Measurements from ENCODE around the gene ELL3.

ELL3 gene

DNA sequence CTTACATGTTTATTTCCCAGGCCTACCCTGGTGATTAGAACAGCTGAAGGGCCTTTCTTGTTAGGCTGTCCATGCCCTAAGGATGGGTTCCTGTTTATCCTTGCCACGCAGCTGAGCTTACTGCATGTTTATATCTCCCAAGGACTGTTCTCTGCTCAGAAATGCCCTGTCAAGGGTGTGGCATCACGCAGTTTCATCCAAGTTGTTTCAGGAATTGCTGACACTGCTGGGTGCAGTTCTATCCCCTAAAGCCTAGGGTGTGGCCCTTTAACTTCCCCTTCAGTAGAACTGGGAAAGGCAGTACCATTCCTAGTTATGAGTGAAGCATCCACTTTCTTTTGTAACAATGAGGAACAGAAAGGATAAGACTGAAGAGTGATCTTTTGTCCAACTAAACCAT lies 5.0 kb downstream of the ELL3 start:
- Histone ChIP-seq H2AFZ (ENCODE audit: low read depth, low read length) (no peak overlapping the region), H3K4me2 (ENCODE audit: low read length, poor library complexity, severe bottlenecking) (no peak overlapping the region), H3K4me3 (ENCODE audit: insufficient read depth in 1 of 2, low read depth in 1 of 2, low read length in 2 of 2) (no peak overlapping the region), H2BK5ac (ENCODE audit: low read depth, low read length, poor library complexity, severe bottlenecking) (no peak overlapping the region), H2BK120ac (ENCODE audit: low read depth, low read length) (no peak overlapping the region), H2AK5ac (ENCODE audit: low read length, severe bottlenecking) (no peak overlapping the region), H3K4me1 (ENCODE audit: control insufficient read depth, insufficient read depth, low read depth, low read length) (peaks cover 10% of the 10 kb centered on the region), H3K23ac (ENCODE audit: low read length in 2 of 2) (no peak overlapping the region), H3K9me3 (ENCODE audit: control insufficient read depth, low read length) (no peaks in the 10 kb centered on the region), H3K27ac (ENCODE audit: low read length, poor library complexity, severe bottlenecking) (no peak overlapping the region), H3K79me1 (replicated peaks; ENCODE audit: low read length, poor library complexity, severe bottlenecking) (peaks cover 6% of the 10 kb centered on the region), H2BK12ac (ENCODE audit: low read length in 2 of 2) (no peak overlapping the region), H3K18ac (ENCODE audit: low read depth in 1 of 2, low read length in 2 of 2) (no peak overlapping the region), H3K27me3 (ENCODE audit: control insufficient read depth in 1 of 2, insufficient read depth in 1 of 2, low read length in 2 of 2) (no peaks in the 10 kb centered on the region), H2BK15ac (ENCODE audit: low read depth, poor library complexity, severe bottlenecking) (no peak overlapping the region), H3K9ac (ENCODE audit: low read length) (peak overlapping the region; percentile 39), H3K14ac (ENCODE audit: low read length in 2 of 2) (no peak overlapping the region), H3K4ac (ENCODE audit: low read depth in 1 of 2, low read length in 2 of 2) (no peak overlapping the region), H3K36me3 (ENCODE audit: control insufficient read depth in 1 of 2, insufficient read depth in 2 of 2, low read depth in 1 of 2, low read length in 2 of 2) (peaks cover 35 to 76% of the 10 kb centered on the region in 2 experiments), H4K8ac (ENCODE audit: low read length) (no peak overlapping the region), H4K91ac (ENCODE audit: low read length) (no peak overlapping the region)
- 82% methylated on average over 2 of the region's 2 CpGs for WGBS
- peak; percentile 28 for DNase-seq

DNA sequence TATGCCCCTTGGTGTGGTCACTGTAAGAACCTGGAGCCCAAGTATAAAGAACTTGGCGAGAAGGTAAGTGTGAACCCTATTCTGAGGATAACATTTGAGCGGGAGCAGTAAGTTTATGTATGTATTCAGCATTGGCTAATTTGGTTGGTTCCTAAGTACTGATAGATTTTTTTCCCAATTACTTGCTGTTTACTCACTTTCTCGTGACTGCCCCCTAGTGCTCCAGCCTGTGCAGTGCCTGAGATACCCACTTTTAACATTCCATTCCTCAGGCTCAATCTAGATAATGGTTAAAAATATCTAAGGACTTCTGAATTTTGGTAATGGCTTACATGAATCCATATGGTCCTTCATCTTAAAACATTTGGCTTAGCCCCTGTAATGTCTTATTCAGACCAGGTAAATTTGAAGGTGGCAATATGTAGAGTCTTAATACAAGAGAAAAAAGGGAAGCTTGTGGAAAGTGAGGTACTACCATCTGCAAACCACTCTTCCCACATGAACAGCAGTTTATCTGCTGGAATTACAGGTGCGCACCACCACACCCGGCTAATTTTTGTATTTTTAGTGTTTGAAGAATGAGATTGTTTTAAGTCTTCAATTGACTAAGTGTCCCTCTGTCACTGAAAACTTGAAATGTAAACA lies 7.1 kb downstream of the ELL3 start:
- no peak overlapping the region for H3K27ac ChIP-seq (ENCODE audit: low read length, poor library complexity, severe bottlenecking)
- no peak overlapping the region for H3K4me3 ChIP-seq (ENCODE audit: insufficient read depth in 1 of 2, low read depth in 1 of 2, low read length in 2 of 2)
- no peaks in the 10 kb centered on the region for H3K27me3 ChIP-seq (ENCODE audit: control insufficient read depth in 1 of 2, insufficient read depth in 1 of 2, low read length in 2 of 2)
- no peak overlapping the region for H4K91ac ChIP-seq (ENCODE audit: low read length)
- H2BK15ac ChIP-seq (ENCODE audit: low read depth, poor library complexity, severe bottlenecking) = no peak overlapping the region
- 41% methylated on average over 3 of the region's 5 CpGs for WGBS
- H2BK12ac ChIP-seq (ENCODE audit: low read length in 2 of 2) = no peak overlapping the region
- no peaks in the 10 kb centered on the region for H3K4me1 ChIP-seq (ENCODE audit: control insufficient read depth, insufficient read depth, low read depth, low read length)
- H3K9ac ChIP-seq (ENCODE audit: low read length) = peak overlapping the region; percentile 3
- no peak overlapping the region for H3K23ac ChIP-seq (ENCODE audit: low read length in 2 of 2)
- H2AFZ ChIP-seq (ENCODE audit: low read depth, low read length) = no peak overlapping the region
- no peak overlapping the region for H3K4me2 ChIP-seq (ENCODE audit: low read length, poor library complexity, severe bottlenecking)
- peaks cover 6% of the 10 kb centered on the region for H3K79me1 ChIP-seq (replicated peaks; ENCODE audit: low read length, poor library complexity, severe bottlenecking)
- no peak overlapping the region for H2BK120ac ChIP-seq (ENCODE audit: low read depth, low read length)
- H3K14ac ChIP-seq (ENCODE audit: low read length in 2 of 2) = no peak overlapping the region
- H3K4ac ChIP-seq (ENCODE audit: low read depth in 1 of 2, low read length in 2 of 2) = no peak overlapping the region
- no peak overlapping the region for H2AK5ac ChIP-seq (ENCODE audit: low read length, severe bottlenecking)
- peaks cover 35 to 97% of the 10 kb centered on the region in 2 experiments for H3K36me3 ChIP-seq (ENCODE audit: control insufficient read depth in 1 of 2, insufficient read depth in 2 of 2, low read depth in 1 of 2, low read length in 2 of 2)
- no peak overlapping the region for H4K8ac ChIP-seq (ENCODE audit: low read length)
- H3K18ac ChIP-seq (ENCODE audit: low read depth in 1 of 2, low read length in 2 of 2) = no peak overlapping the region
- peak; percentile 68 for DNase-seq
- H2BK5ac ChIP-seq (ENCODE audit: low read depth, low read length, poor library complexity, severe bottlenecking) = no peak overlapping the region
- H3K9me3 ChIP-seq (ENCODE audit: control insufficient read depth, low read length) = no peaks in the 10 kb centered on the region

DNA sequence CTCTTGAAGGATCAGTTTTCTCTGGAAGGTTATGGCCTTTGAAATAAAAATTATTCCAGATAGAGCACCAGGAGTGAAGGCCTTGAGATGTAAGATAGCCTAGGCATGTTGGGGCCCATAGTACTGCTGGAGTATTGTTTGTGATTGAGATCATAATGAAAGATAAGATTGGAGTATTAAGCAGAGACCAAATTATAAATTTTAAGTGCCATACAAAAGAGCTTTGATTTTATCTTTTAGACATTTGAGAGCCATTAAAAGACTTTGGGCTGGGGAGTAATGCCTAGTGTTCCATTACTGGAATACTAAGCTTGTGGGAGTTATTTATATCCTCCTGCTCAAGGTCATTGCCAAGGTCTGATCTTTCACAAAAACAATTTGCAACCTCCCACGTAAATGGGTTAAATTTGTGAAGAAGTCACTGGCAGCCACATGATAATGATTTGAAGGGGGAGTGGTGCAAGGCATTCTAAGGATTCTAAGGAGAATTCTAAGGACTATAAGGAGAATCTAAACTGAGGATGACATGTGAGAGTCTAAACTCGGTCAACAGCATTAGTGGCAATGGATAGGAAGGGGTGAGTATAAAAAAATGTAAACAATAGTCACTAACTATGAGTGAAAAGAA lies 12.8 kb downstream of the ELL3 start:
- no peak overlapping the region for H2BK120ac ChIP-seq (ENCODE audit: low read depth, low read length)
- H3K79me1 ChIP-seq (replicated peaks; ENCODE audit: low read length, poor library complexity, severe bottlenecking) = peaks cover 6% of the 10 kb centered on the region
- H3K9ac ChIP-seq (ENCODE audit: low read length) = no peak overlapping the region
- no peak overlapping the region for H3K4ac ChIP-seq (ENCODE audit: low read depth in 1 of 2, low read length in 2 of 2)
- no peak overlapping the region for H3K27ac ChIP-seq (ENCODE audit: low read length, poor library complexity, severe bottlenecking)
- no peak overlapping the region for H2BK12ac ChIP-seq (ENCODE audit: low read length in 2 of 2)
- no peak overlapping the region for H4K91ac ChIP-seq (ENCODE audit: low read length)
- H3K14ac ChIP-seq (ENCODE audit: low read length in 2 of 2) = no peak overlapping the region
- H4K8ac ChIP-seq (ENCODE audit: low read length) = no peak overlapping the region
- H3K18ac ChIP-seq (ENCODE audit: low read depth in 1 of 2, low read length in 2 of 2) = no peak overlapping the region
- peaks cover 30 to 90% of the 10 kb centered on the region in 2 experiments for H3K36me3 ChIP-seq (ENCODE audit: control insufficient read depth in 1 of 2, insufficient read depth in 2 of 2, low read depth in 1 of 2, low read length in 2 of 2)
- no peak overlapping the region for H3K23ac ChIP-seq (ENCODE audit: low read length in 2 of 2)
- H2AFZ ChIP-seq (ENCODE audit: low read depth, low read length) = no peak overlapping the region
- H2BK15ac ChIP-seq (ENCODE audit: low read depth, poor library complexity, severe bottlenecking) = no peak overlapping the region
- H3K4me1 ChIP-seq (ENCODE audit: control insufficient read depth, insufficient read depth, low read depth, low read length) = no peaks in the 10 kb centered on the region
- DNase-seq = no peak
- no peak overlapping the region for H2BK5ac ChIP-seq (ENCODE audit: low read depth, low read length, poor library complexity, severe bottlenecking)
- no peak overlapping the region for H2AK5ac ChIP-seq (ENCODE audit: low read length, severe bottlenecking)
- no peaks in the 10 kb centered on the region for H3K9me3 ChIP-seq (ENCODE audit: control insufficient read depth, low read length)
- 88% methylated on average over 2 of the region's 2 CpGs for WGBS
- H3K4me2 ChIP-seq (ENCODE audit: low read length, poor library complexity, severe bottlenecking) = no peak overlapping the region
- no peaks in the 10 kb centered on the region for H3K27me3 ChIP-seq (ENCODE audit: control insufficient read depth in 1 of 2, insufficient read depth in 1 of 2, low read length in 2 of 2)
- H3K4me3 ChIP-seq (ENCODE audit: insufficient read depth in 1 of 2, low read depth in 1 of 2, low read length in 2 of 2) = no peak overlapping the region

DNA sequence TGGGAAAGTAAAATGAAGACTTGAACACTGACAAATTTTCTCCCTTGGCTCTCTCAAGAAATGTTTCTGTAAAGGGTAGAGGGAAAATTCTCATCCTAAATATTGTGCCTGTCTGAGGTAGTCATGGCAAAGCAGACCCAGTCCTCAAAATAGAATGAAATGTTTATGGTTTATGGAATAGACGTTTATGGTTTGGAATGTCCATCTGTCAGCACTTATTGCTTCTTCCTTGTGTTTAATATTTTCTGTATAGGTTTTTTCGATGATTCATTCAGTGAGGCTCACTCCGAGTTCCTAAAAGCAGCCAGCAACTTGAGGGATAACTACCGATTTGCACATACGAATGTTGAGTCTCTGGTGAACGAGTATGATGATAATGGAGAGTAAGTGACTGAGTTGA lies 13.9 kb downstream of the ELL3 start:
- no peak overlapping the region for H3K4me2 ChIP-seq (ENCODE audit: low read length, poor library complexity, severe bottlenecking)
- no peak overlapping the region for H4K91ac ChIP-seq (ENCODE audit: low read length)
- no peak overlapping the region for H3K4ac ChIP-seq (ENCODE audit: low read depth in 1 of 2, low read length in 2 of 2)
- no peak overlapping the region for H3K18ac ChIP-seq (ENCODE audit: low read depth in 1 of 2, low read length in 2 of 2)
- no peak overlapping the region for H2BK15ac ChIP-seq (ENCODE audit: low read depth, poor library complexity, severe bottlenecking)
- no peak overlapping the region for H2AFZ ChIP-seq (ENCODE audit: low read depth, low read length)
- H3K9ac ChIP-seq (ENCODE audit: low read length) = no peak overlapping the region
- H2BK5ac ChIP-seq (ENCODE audit: low read depth, low read length, poor library complexity, severe bottlenecking) = no peak overlapping the region
- peaks cover 7% of the 10 kb centered on the region for H3K79me1 ChIP-seq (replicated peaks; ENCODE audit: low read length, poor library complexity, severe bottlenecking)
- no peak overlapping the region for H2BK12ac ChIP-seq (ENCODE audit: low read length in 2 of 2)
- H4K8ac ChIP-seq (ENCODE audit: low read length) = no peak overlapping the region
- H3K27ac ChIP-seq (ENCODE audit: low read length, poor library complexity, severe bottlenecking) = no peak overlapping the region
- no peak overlapping the region for H3K4me3 ChIP-seq (ENCODE audit: insufficient read depth in 1 of 2, low read depth in 1 of 2, low read length in 2 of 2)
- no peaks in the 10 kb centered on the region for H3K9me3 ChIP-seq (ENCODE audit: control insufficient read depth, low read length)
- H3K23ac ChIP-seq (ENCODE audit: low read length in 2 of 2) = no peak overlapping the region
- H3K4me1 ChIP-seq (ENCODE audit: control insufficient read depth, insufficient read depth, low read depth, low read length) = no peaks in the 10 kb centered on the region
- H3K27me3 ChIP-seq (ENCODE audit: control insufficient read depth in 1 of 2, insufficient read depth in 1 of 2, low read length in 2 of 2) = no peaks in the 10 kb centered on the region
- no peak overlapping the region for H2BK120ac ChIP-seq (ENCODE audit: low read depth, low read length)
- H3K36me3 ChIP-seq (ENCODE audit: control insufficient read depth in 1 of 2, insufficient read depth in 2 of 2, low read depth in 1 of 2, low read length in 2 of 2) = peaks cover 35 to 89% of the 10 kb centered on the region in 2 experiments
- no peak overlapping the region for H2AK5ac ChIP-seq (ENCODE audit: low read length, severe bottlenecking)
- H3K14ac ChIP-seq (ENCODE audit: low read length in 2 of 2) = no peak overlapping the region
- DNase-seq = peak; percentile 85
- 65% methylated on average over 6 of the region's 6 CpGs for WGBS

Data from mesenchymal stem cell (in vitro differentiated cells and primary cell).